Effector CD4-positive, alpha-beta T cell (primary cell): Measurements from ENCODE around the gene LRRIQ1.
"Not testable (repeated sequence)": the region's sequence is repeated elsewhere in the genome, so short reads cannot be mapped to it uniquely, and the experiment has no call there.

Experiments used
- DNase-seq: peaks from one replicate; pipeline ENCODE4 v3.0.0-alpha.2; 2020

LRRIQ1 gene

DNA sequence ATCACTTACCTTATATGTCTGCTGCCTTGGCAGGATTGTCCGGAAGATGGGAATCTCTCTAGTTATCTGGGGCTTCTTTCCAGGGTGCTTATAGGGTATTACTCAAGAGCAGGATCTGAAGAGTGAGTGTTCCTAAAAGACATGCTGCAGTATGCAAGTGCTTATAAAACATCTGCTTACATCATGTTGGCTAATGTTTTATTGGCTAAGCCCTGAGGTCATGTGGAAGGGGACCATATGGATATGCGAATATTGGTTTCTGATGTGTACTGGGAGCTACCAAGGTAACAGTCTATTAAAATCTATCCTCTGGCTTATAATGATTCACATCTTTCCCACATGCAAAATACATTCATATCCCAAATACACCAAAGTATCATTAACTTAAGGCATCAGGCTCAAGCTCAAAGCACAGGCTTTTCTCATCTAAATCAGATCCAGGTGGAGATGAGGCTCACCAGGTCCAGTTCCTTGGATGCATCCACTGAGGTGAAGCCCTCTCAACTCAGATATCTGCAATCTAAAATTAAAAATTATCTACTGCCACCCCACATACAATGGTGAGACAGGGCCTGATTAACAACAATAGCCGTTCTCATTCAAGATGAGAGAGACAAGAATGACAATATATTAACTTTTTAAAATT lies 29.8 kb downstream of the LRRIQ1 start:
- DNase-seq, result no peak

GRCh38 chr12:85072826-85073225 lies 36.7 kb downstream of the LRRIQ1 start:
- no peak for DNase-seq

GRCh38 chr12:85076688-85077430 lies 40.7 kb downstream of the LRRIQ1 start:
- no peak for DNase-seq

GRCh38 chr12:85085066-85085465 lies 48.9 kb downstream of the LRRIQ1 start:
- DNase-seq, result no peak

GRCh38 chr12:85089792-85090191 lies 53.6 kb downstream of the LRRIQ1 start:
- DNase-seq, result no peak

GRCh38 chr12:85092814-85093370 lies 56.7 kb downstream of the LRRIQ1 start:
- DNase-seq, result no peak

DNA sequence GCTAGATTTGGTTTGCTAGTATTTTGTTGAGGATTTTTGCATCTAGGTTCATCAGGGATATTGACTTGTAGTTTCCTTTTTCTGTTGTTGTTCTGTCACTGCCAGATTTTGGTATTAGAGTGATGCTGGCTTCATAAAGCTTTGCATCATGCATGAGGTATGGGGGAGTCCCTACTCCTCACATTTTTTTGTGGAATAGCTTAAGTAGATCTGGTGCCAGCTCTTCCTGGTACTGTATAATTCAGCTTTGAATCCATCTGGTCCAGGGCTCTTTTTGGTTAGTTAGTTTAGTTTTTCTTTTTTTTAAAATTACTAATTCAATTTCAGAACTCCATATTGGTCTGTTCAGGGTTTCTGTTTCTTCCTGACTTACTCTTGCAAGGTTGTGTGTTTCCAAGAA lies 59.4 kb downstream of the LRRIQ1 start:
- DNase-seq, result no peak

- no peak for DNase-seq
These were observed 94.5 kb downstream of the LRRIQ1 start for GRCh38 chr12:85130646-85131045.

GRCh38 chr12:85138833-85139232 lies 102.7 kb downstream of the LRRIQ1 start:
- DNase-seq, result no peak

DNA sequence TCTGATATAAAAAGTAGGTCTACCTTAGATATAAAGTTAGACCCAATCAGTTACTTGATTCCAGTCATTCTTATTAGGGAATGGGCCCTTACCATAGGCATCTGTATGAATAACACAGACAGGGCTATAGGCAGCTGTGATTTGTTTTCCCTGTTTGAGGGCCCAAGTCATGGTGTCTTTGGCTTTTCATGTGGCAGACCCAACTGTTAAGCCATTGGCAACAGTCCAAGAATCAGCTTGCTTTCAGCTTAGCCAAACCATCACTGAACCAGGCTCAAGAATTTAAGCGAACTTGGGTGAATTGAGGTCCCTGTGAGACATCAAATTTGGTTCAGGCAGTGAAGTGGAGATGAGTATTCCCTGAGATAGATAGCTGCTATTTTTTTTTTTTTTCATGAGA lies 111.2 kb downstream of the LRRIQ1 start:
- DNase-seq, result no peak

- DNase-seq, result no peak
These were observed 116.2 kb downstream of the LRRIQ1 start for GRCh38 chr12:85152311-85152729.

- no peak for DNase-seq
These were observed 119.6 kb downstream of the LRRIQ1 start for GRCh38 chr12:85155791-85156190.

DNA sequence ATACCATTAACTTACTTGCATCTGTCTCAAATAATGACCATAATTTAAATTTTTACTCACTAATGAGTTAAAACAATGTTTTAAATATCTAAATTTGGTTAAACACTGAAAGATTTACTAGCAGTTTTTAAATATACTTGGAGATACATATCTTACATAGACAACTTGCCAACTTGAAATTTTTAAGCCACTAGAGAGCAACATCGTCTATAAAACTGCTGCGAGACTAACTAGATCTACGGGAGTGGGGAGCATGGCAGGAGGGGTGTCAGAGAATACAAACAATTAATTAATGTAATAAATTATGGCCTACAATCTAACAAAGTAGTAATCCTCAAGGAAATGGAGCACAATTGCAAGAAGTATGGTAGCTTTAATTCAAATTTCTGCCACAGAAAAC lies 120.4 kb downstream of the LRRIQ1 start:
- DNase-seq, result no peak

DNA sequence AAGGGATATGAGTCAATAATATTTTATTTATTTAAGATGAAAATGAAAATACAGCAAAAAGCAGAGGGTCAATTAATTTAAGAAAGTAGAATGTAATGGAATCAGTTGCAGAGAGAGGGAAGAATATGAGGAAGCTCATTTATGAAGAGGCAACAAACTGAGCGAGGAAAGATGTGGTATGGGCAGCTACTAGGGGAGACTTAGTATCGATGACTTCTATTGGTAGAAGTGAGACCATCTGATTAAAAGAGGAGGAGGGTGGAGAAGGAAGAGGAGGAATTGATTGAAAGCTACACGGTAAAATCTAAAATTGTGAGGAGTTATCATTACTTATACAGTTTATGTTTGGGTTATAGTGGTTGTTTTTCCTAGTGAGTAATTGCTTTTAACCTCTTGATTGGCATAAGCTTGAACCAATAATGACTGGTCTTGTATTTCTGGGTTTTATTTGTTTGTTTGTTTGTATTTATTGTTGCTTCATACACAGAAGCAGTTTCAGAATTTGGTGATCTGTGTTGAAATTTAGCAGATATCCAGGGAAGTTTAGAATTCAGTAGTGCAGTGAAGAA lies 121.0 kb downstream of the LRRIQ1 start:
- no peak for DNase-seq

- DNase-seq, result no peak
These were observed 127.7 kb downstream of the LRRIQ1 start for GRCh38 chr12:85163752-85164321.

GRCh38 chr12:85179680-85180270 lies 143.6 kb downstream of the LRRIQ1 start:
- no peak for DNase-seq

- DNase-seq, result no peak
These were observed 146.5 kb downstream of the LRRIQ1 start for GRCh38 chr12:85182699-85183098.

DNA sequence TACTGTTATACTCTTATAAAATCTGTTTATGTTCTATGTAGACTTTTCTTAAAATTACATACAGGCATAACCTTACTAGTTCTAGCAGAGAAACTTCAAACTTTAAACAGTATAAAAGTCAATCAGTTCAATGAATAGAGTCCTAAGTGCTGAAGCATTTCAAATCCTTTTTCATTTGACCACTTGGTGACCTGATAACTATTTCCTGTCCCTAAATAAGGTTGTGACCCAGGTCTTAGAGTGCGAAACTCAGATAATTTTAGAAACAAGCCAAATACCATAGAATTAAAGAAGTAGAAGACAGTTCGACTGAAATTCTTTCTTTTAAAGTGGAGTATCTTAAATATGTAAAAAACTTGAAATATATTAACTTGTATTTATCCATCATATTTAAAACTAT lies 147.7 kb downstream of the LRRIQ1 start:
- DNase-seq, result no peak

DNA sequence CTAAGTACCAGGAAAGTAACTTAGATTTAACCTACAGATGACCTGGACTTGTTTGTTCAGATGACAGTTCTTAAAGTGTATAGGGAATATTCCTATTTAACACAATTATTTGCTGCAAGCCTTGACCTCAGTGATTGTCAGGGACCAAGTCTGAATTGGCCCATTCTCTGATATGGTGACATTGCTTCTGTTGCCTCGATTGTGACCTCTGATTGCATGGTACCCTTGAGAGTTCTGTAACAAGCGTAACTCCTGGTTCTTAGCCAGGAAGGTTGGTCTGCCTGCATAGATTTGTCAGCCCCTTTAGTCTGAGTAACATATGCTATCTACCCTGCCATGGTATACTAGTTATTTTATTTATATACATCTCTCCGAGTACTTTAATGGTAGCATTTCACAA lies 150.1 kb downstream of the LRRIQ1 start:
- no peak for DNase-seq

DNA sequence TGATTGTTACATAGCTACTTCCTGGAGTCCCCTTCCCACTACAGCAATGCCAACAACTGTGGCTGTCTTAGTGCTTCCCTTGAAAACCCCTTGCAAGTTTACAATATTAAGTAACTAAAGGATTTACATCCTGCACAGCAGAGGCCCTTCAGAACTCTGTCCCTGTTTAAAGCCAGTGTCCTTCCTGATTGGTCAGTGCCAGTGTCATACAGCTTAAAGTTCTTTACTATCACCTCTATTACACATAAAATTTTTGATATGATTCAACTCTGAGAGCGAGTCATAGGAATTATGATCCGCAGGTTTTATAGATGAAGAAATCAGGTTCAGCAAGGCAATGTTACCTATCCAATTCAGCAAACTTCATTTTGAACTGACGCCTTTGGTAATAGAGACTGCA lies 152.5 kb downstream of the LRRIQ1 start:
- DNase-seq, result no peak

- DNase-seq, result no peak
These were observed 154.6 kb downstream of the LRRIQ1 start for GRCh38 chr12:85190728-85191127.

- not testable (repeated sequence) for DNase-seq
These were observed 167.7 kb downstream of the LRRIQ1 start for GRCh38 chr12:85203809-85204208.

- DNase-seq, result no peak
These were observed 170.4 kb downstream of the LRRIQ1 start for GRCh38 chr12:85206543-85206942.
